K562 (cell line): ENCODE data around the gene NOD1. TPM values are rescaled to one million over a fixed set of nuclear protein-coding genes. Genes with fewer than 3 reads are reported as not detected.
A peak's percentile ranks its signal among the peaks of the same experiment; 100 is the strongest.
"Not testable (repeated sequence)": the region's sequence is repeated elsewhere in the genome, so short reads cannot be mapped to it uniquely, and the experiment has no call there.

Source experiments
- ATAC-seq: fragments of 200-7000 bp; cut with Tn5 transposase; 3 replicates; pipeline ENCODE4 v1.9.1; 2020; ENCODE audit warnings: moderate library complexity
- BruUV-seq: library from RNA; stranded (reverse); fragments of 400-500 nt; replicated peaks from 2 replicates; lab custom pipeline; 2021; lab: Mats Ljungman, UMichigan
- CTCF ChIA-PET: fragments of 300-600 bp; formaldehyde crosslinking; extraction: SDS; loops from one replicate; lab custom pipeline; 2021; ENCODE audit warnings: low intra/inter-chr PET ratio; lab: Yijun Ruan, JAX
- POLR2A ChIA-PET: fragments of 300-600, 350-650 bp; sonication (Branson Sonifier 250); formaldehyde crosslinking; extraction: SDS; loops from one replicate; lab custom pipeline; 2021; ENCODE audit warnings: antibody characterized with exemption, inconsistent platforms; lab: Yijun Ruan, JAX
- DNase-seq, 4 experiments: peaks; one replicate each; pipeline versions ENCODE4 v3.0.0 to v3.0.0-alpha.2; 2011 to 2018; ENCODE audit warnings: low spot score in 3 of 4, mixed read lengths in 3 of 4; ENCODE audit errors: extremely low read depth in 1 of 4
- FAIRE-seq: peaks from 2 replicates; lab custom pipeline; 2011; peaks lifted over from hg19 to GRCh38; lab: Jason Lieb, UNC
- H2AFZ ChIP-seq: 2 replicates; pipeline ENCODE4 v1.6.0; 2011; ENCODE audit warnings: low read depth, low read length, control low read depth, inconsistent platforms
- H3K27ac ChIP-seq: fragments of 200-600 bp; 3 replicates; pipeline ENCODE4 v1.8.0; 2011; ENCODE audit warnings: low read depth, mild to moderate bottlenecking, control low read depth, inconsistent platforms, low read length, moderate library complexity, mixed read lengths; ENCODE audit errors: extremely low read depth
- H3K27me3 ChIP-seq, 2 experiments: fragments of 300-600 bp in 1 of 2; 2 replicates in 1 of 2; 3 replicates in 1 of 2; pipeline versions ENCODE4 v1.6.0 to v1.8.0; 2011; ENCODE audit warnings: inconsistent platforms in 2 of 2, low read length in 2 of 2, mild to moderate bottlenecking in 1 of 2, mixed read lengths in 1 of 2, moderate library complexity in 1 of 2; ENCODE audit not compliant: control insufficient read depth in 2 of 2, insufficient read depth in 2 of 2
- H3K36me3 ChIP-seq: fragments of 300-600 bp; 3 replicates; pipeline ENCODE4 v1.8.0; 2011; ENCODE audit warnings: mild to moderate bottlenecking, low read length, inconsistent platforms; ENCODE audit not compliant: control insufficient read depth, insufficient read depth
- H3K4me1 ChIP-seq, 2 experiments: fragments of 200-600 bp in 1 of 2; replicated peaks in 1 of 2; 2 replicates in 1 of 2; 3 replicates in 1 of 2; pipeline versions ENCODE4 v1.5.1 to v1.8.0; 2011; ENCODE audit warnings: inconsistent platforms in 2 of 2, low read length in 2 of 2, mild to moderate bottlenecking in 1 of 2, mixed read lengths in 1 of 2, moderate library complexity in 1 of 2; ENCODE audit not compliant: control insufficient read depth in 2 of 2, insufficient read depth in 2 of 2
- H3K4me2 ChIP-seq: 2 replicates; pipeline ENCODE4 v1.6.1; 2011; ENCODE audit warnings: low read length, control low read depth, inconsistent platforms, mixed read lengths; ENCODE audit not compliant: insufficient read depth
- H3K4me3 ChIP-seq: fragments of 200-600 bp; sonication (generic), shearing (Covaris generic); 2 replicates; pipeline ENCODE4 v1.5.1; 2016; ENCODE audit warnings: control low read depth, inconsistent platforms
- H3K79me2 ChIP-seq: fragments of 200-600 bp; 3 replicates; pipeline ENCODE4 v1.8.0; 2011; ENCODE audit warnings: low read length, inconsistent platforms; ENCODE audit not compliant: control insufficient read depth, insufficient read depth
- H3K9ac ChIP-seq, 2 experiments: 2 replicates each; pipeline versions ENCODE4 v1.6.0 to v1.6.1; 2011; ENCODE audit warnings: low read depth in 2 of 2, low read length in 2 of 2, control low read depth in 1 of 2, inconsistent platforms in 1 of 2, mild to moderate bottlenecking in 1 of 2, mixed read lengths in 1 of 2; ENCODE audit not compliant: insufficient read depth in 1 of 2
- H3K9me1 ChIP-seq: one replicate; pipeline ENCODE4 v1.6.0; 2011; ENCODE audit warnings: inconsistent platforms, mild to moderate bottlenecking, low read length, moderate library complexity; ENCODE audit not compliant: control insufficient read depth, insufficient read depth
- H3K9me3 ChIP-seq: replicated peaks from 2 replicates; pipeline ENCODE4 v1.5.1; 2011; ENCODE audit warnings: low read depth, low read length, inconsistent platforms; ENCODE audit not compliant: control insufficient read depth, insufficient read depth
- H4K20me1 ChIP-seq: replicated peaks from 2 replicates; pipeline ENCODE4 v1.6.1; 2011; ENCODE audit warnings: low read length, inconsistent platforms, mixed read lengths; ENCODE audit not compliant: control insufficient read depth, insufficient read depth
- CHD7 ChIP-seq: fragments of 200-600 bp; sonication (generic); IDR thresholded peaks from one replicate; pipeline ENCODE4 v1.6.1; 2012; ENCODE audit warnings: mild to moderate bottlenecking, low read depth, low read length, inconsistent platforms
- NFE2 ChIP-seq: IDR thresholded peaks from 2 replicates; pipeline ENCODE4 v1.6.1; 2014; ENCODE audit warnings: antibody characterized with exemption, low read depth
- RNF2 ChIP-seq: sonication (generic); IDR thresholded peaks from 2 replicates; pipeline ENCODE4 v1.6.1; 2016
- STAT5B ChIP-seq: fragments of 250-450 bp; sonication (Bioruptor Pico); IDR thresholded peaks from 2 replicates; pipeline ENCODE4 v1.8.0; 2021; ENCODE audit warnings: mild to moderate bottlenecking, inconsistent platforms
- ZBED1 ChIP-seq: IDR thresholded peaks from 2 replicates; pipeline ENCODE4 v1.6.1; 2014
- WGBS: fragments of 100-300 bp; shearing (Covaris generic); methylation state at CpG from one replicate; pipeline ENCODE4 v1.1.6; 2016; ENCODE audit warnings: low coverage, mixed read lengths; ENCODE audit not compliant: insufficient coverage; ENCODE audit errors: missing lambda C conversion rate; 5-methylcytosine and 5-hydroxymethylcytosine counted together
- in situ Hi-C: fragments of 300-500 bp; cut with MboI; formaldehyde crosslinking; loops from 4 replicates; pipeline ENCODE4 v1.15.0; 2018; ENCODE audit warnings: inconsistent platforms, mixed read lengths
- intact Hi-C: fragments of 100-400 bp; cut with micrococcal nuclease; formaldehyde crosslinking; loops from 2 replicates; pipeline ENCODE4 v1.14.2; 2022
- polyA plus RNA-seq, 8 experiments: library from polyadenylated mRNA; depleted of rRNA in 4 of 8; stranded (reverse) in 5 of 8; unstranded in 3 of 8; fragments of >200 nt; fragmentation: Nextera tagmentation in 2 of 8; fragmentation: Illumina TruSeq in 1 of 8; extraction: Ambion mirVana in 2 of 8; extraction: Trizol in 1 of 8; gene quantifications; 2 replicates each; pipeline versions ENCODE4 v1.2.1 to v1.2.3, GENCODE V29; 2011 to 2014; ENCODE audit warnings: inconsistent platforms in 1 of 8, missing spikeins in 1 of 8
- total RNA-seq, 7 experiments: library from RNA; depleted of rRNA in 6 of 7; stranded (reverse); fragments of >200 nt in 6 of 7; fragmentation: Illumina TruSeq in 2 of 7; extraction: Trizol in 2 of 7; gene quantifications; 2 replicates each; pipeline versions ENCODE4 v1.2.1 to v1.2.3, GENCODE V29; 2011 to 2021; ENCODE audit warnings: low replicate concordance in 1 of 7

The NOD1 gene
- total and polyA plus RNA-seq, 9 of the 15 experiments (the other 6 are each of a cell fraction or from before 2014, with no cell fraction given): 0.34 to 7.1 (median 4.7) TPM

DNA sequence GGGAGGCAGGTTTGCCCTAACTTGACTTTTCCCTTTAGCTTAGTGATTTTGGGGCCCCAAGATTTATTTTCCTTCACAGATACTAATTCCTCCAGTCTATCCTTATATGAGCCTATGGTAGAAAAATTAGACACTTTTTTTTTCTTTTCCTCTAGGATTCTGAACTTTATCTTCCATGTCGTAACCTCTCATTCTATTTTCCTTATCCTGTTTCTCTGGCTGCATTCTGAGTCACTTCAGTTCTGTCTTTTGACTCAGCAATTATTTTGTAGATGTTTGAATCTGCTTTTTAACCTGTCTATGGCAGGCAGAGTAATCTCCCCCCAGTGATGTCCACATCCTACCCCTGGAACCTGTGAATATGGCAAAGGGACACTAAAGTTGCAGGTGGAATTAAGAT is 7.1 kb upstream of the NOD1 start (continued):
- TF ChIP-seq CHD7: no peak
- TF ChIP-seq NFE2: peak; percentile 74
- TF ChIP-seq RNF2: no peak
- no peak for TF ChIP-seq ZBED1
- no peak for TF ChIP-seq STAT5B

DNA sequence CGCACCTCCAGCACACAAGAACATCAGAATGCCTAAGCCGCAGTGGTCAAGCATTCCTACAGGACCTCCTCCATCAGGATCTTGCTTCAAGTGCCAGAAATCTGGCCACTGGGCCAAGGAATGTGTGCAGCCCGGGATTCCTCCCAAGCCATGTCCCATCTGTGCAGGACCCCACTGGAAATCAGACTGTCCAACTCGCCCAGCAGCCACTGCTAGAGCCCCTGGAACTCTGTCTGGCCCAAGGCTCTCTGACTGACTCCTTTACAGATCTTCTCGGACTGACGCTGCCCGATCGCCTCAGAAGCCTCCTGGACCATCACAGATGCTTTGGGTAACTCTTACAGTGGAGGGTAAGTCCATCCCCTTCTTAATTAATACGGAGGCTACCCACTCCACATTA is 2.8 kb upstream of the NOD1 start:
- in situ Hi-C loops, DNase-seq, BruUV-seq, H3K9ac ChIP-seq, H3K4me2 ChIP-seq, ATAC-seq, H3K9me3 ChIP-seq, POLR2A ChIA-PET, H3K79me2 ChIP-seq, H3K27me3 ChIP-seq, H3K27ac ChIP-seq, intact Hi-C loops, FAIRE-seq, CTCF ChIA-PET, H3K9me1 ChIP-seq, H4K20me1 ChIP-seq, H3K4me3 ChIP-seq, H2AFZ ChIP-seq, H3K36me3 ChIP-seq: not testable (repeated sequence)
- peaks cover 16 to 17% of the 10 kb centered on the region in 2 experiments for H3K4me1 ChIP-seq
- 30% methylated on average over 9 of the region's 9 CpGs for WGBS
